K562 (cell line): ENCODE measurements around the gene FTH1. TPM values are rescaled to one million over a fixed set of nuclear protein-coding genes. Genes with fewer than 3 reads are reported as not detected.

Experiments used
- DEAF1 ChIP-seq: fragments of 450-650 bp; formaldehyde crosslinking; IDR thresholded peaks from 2 replicates; pipeline ENCODE4 v1.4.0; 2020; ENCODE audit warnings: mild to moderate bottlenecking, moderate library complexity
- ERF ChIP-seq: fragments of 450-650 bp; formaldehyde crosslinking; IDR thresholded peaks from 2 replicates; pipeline ENCODE4 v1.4.0; 2020; ENCODE audit warnings: mild to moderate bottlenecking, mixed read lengths
- ESRRA ChIP-seq: fragments of 450-650 bp; IDR thresholded peaks from 2 replicates; pipeline ENCODE4 v1.6.1; 2014; ENCODE audit warnings: low read depth, mild to moderate bottlenecking, moderate library complexity, borderline replicate concordance
- ETV1 ChIP-seq: fragments of 450-650 bp; conservative IDR thresholded peaks from 2 replicates; pipeline ENCODE4 v1.6.1; 2016; ENCODE audit warnings: missing genetic modification characterization, control low read depth, low read depth, missing compliant biosample characterization
- RBFOX2 ChIP-seq: fragments of 200-400 bp; formaldehyde crosslinking; IDR thresholded peaks from 2 replicates; pipeline ENCODE4 v1.6.1; 2017; ENCODE audit warnings: low read depth, mild to moderate bottlenecking, low read length, moderate library complexity
- REST ChIP-seq, 2 experiments: fragments of 450-650 bp; formaldehyde crosslinking in 1 of 2; IDR thresholded peaks; 2 replicates each; pipeline versions ENCODE4 v1.4.0 to v1.6.1; 2014 to 2020; ENCODE audit warnings: mild to moderate bottlenecking in 2 of 2, borderline replicate concordance in 1 of 2, low read depth in 1 of 2
- TARDBP ChIP-seq: fragments of 450-650 bp; IDR thresholded peaks from 2 replicates; pipeline ENCODE4 v1.6.1; 2016
- THRAP3 ChIP-seq: fragments of 450-650 bp; IDR thresholded peaks from 2 replicates; pipeline ENCODE4 v1.6.1; 2016; ENCODE audit warnings: mild to moderate bottlenecking, inconsistent platforms, borderline replicate concordance
- ZBTB12 ChIP-seq: fragments of 250-450 bp; sonication (Bioruptor Pico); IDR thresholded peaks from 2 replicates; pipeline ENCODE4 v1.4.0; 2020
- ZFP36 ChIP-seq: fragments of 150-350 bp; IDR thresholded peaks from 2 replicates; pipeline ENCODE4 v1.6.1; 2018; ENCODE audit warnings: low read length, low read depth; ENCODE audit not compliant: partially characterized antibody
- ZNF124 ChIP-seq: sonication (generic); formaldehyde crosslinking; IDR thresholded peaks from 2 replicates; pipeline ENCODE4 v1.8.1; 2022; ENCODE audit warnings: missing genetic modification reagents
- ZNF232 ChIP-seq: sonication (generic); formaldehyde crosslinking; IDR thresholded peaks from 2 replicates; pipeline ENCODE4 v1.8.0; 2022; ENCODE audit warnings: mild to moderate bottlenecking, missing genetic modification reagents
- ZNF398 ChIP-seq: fragments of 250-450 bp; sonication (Bioruptor Pico); IDR thresholded peaks from 2 replicates; pipeline ENCODE4 v1.8.0; 2021; ENCODE audit warnings: moderate library complexity, mild to moderate bottlenecking, inconsistent platforms
- ZNF561 ChIP-seq: fragments of 450-650 bp; formaldehyde crosslinking; conservative IDR thresholded peaks from 2 replicates; pipeline ENCODE4 v1.4.0; 2020; ENCODE audit warnings: mild to moderate bottlenecking, moderate library complexity
- ZNF583 ChIP-seq: fragments of 250-450 bp; sonication (Bioruptor Pico); IDR thresholded peaks from 2 replicates; pipeline ENCODE4 v1.4.0; 2020
- polyA plus RNA-seq, 8 experiments: library from polyadenylated mRNA; depleted of rRNA in 4 of 8; stranded (reverse) in 5 of 8; unstranded in 3 of 8; fragments of >200 nt; fragmentation: Nextera tagmentation in 2 of 8; fragmentation: Illumina TruSeq in 1 of 8; extraction: Ambion mirVana in 2 of 8; extraction: Trizol in 1 of 8; gene quantifications; 2 replicates each; pipeline versions ENCODE4 v1.2.1 to v1.2.3, GENCODE V29; 2011 to 2014; ENCODE audit warnings: inconsistent platforms in 1 of 8, missing spikeins in 1 of 8
- total RNA-seq, 7 experiments: library from RNA; depleted of rRNA in 6 of 7; stranded (reverse); fragments of >200 nt in 6 of 7; fragmentation: Illumina TruSeq in 2 of 7; extraction: Trizol in 2 of 7; gene quantifications; 2 replicates each; pipeline versions ENCODE4 v1.2.1 to v1.2.3, GENCODE V29; 2011 to 2021; ENCODE audit warnings: low replicate concordance in 1 of 7

FTH1 gene
- total and polyA plus RNA-seq, 9 of the 15 experiments (the other 6 are each of a cell fraction or from before 2014, with no cell fraction given), result 370 to 3,146 (median 802) TPM

- TF ChIP-seq ZNF398 (no peak), ZBTB12 (no peak), ZNF583 (no peak; the same call in 1 of the 2 replicates), RBFOX2 (peak; percentile 52; the same call in 1 of the 2 replicates), ZNF124 (no peak), REST (IDR thresholded peaks at IDR 0.05; ENCODE audit: borderline replicate concordance) (no peak), REST (CRISPR knock-in tag; IDR thresholded peaks at IDR 0.05; ENCODE audit: low read depth) (no peak), ZNF561 (CRISPR knock-in tag) (no peak; the same call in 1 of the 2 replicates), ESRRA (no peak), THRAP3 (no peak), ETV1 (tag) (no peak), ZFP36 (no peak), ZNF232 (CRISPR knock-in tag) (no peak), ERF (CRISPR knock-in tag) (peak; percentile 72; the same call in 1 of the 2 replicates), DEAF1 (CRISPR knock-in tag) (peak; percentile 31; the same call in 1 of the 2 replicates), TARDBP (no peak; the same call in 1 of the 2 replicates)
Observed at GRCh38 chr11:61964058-61964665, 3.3 kb downstream of the FTH1 start (continued).
